IMR-90 (cell line): Measurements from ENCODE around the gene FAF1.

Experiments used
- BHLHE40 ChIP-seq: fragments of 150-350 bp; IDR thresholded peaks from 2 replicates; pipeline ENCODE4 v1.6.1; 2016; ENCODE audit warnings: mild to moderate bottlenecking, low read depth, low read length
- MXI1 ChIP-seq: IDR thresholded peaks from 2 replicates; pipeline ENCODE4 v1.6.1; 2012; ENCODE audit warnings: low read depth, mild to moderate bottlenecking, low read length, moderate library complexity, borderline replicate concordance
- POLR2A ChIP-seq: IDR thresholded peaks from 2 replicates; pipeline ENCODE4 v1.6.1; 2012; ENCODE audit warnings: mild to moderate bottlenecking, low read depth, low read length
- TF ChIP-seq, protein P1 (sequence below): conservative IDR thresholded peaks from 2 replicates; pipeline ENCODE4 v1.5.1; 2012; ENCODE audit warnings: mild to moderate bottlenecking, low read depth, low read length, improper control_type of control experiment

DNA sequence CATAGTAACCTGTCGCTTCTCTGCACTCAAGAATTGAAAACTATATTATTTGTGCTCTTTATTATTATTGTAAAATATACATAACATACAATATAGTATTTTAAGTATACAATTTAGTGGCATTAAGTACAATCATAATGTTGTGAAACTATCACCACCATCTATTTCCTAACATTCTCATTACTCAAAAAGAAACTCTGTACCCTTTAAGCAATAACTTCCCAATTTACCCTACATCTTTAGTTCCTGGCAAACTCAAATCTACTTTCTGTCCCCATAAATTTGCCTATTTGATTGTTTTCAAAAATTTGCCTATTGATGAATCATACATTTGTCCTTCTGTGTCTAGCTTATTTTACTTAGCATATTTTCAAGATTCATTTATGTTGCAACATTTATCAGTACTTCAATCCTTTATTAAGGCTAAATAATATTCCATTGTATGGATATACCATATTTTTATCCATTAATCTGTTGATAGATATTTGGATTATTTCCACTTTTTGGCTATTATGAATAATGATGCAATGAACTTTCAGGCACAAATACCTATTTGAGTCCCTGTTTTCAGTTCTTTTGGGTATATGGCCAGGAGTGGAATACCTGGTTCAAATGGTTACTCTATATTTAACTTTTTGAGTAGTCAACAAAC, 437.2 kb downstream of the FAF1 start:
- TF ChIP-seq, protein P1, sequence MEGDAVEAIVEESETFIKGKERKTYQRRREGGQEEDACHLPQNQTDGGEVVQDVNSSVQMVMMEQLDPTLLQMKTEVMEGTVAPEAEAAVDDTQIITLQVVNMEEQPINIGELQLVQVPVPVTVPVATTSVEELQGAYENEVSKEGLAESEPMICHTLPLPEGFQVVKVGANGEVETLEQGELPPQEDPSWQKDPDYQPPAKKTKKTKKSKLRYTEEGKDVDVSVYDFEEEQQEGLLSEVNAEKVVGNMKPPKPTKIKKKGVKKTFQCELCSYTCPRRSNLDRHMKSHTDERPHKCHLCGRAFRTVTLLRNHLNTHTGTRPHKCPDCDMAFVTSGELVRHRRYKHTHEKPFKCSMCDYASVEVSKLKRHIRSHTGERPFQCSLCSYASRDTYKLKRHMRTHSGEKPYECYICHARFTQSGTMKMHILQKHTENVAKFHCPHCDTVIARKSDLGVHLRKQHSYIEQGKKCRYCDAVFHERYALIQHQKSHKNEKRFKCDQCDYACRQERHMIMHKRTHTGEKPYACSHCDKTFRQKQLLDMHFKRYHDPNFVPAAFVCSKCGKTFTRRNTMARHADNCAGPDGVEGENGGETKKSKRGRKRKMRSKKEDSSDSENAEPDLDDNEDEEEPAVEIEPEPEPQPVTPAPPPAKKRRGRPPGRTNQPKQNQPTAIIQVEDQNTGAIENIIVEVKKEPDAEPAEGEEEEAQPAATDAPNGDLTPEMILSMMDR: no peak
- no peak for TF ChIP-seq MXI1
- TF ChIP-seq BHLHE40: no peak
- TF ChIP-seq POLR2A: no peak
